Fibroblast of lung (primary cell): ENCODE results near the gene SAPCD2. TPM values are rescaled to one million over a fixed set of nuclear protein-coding genes. Genes with fewer than 3 reads are reported as not detected.

Experiments used
- DNase-seq, 2 donors: peaks; one replicate each; pipeline versions ENCODE4 v3.0.0 to v3.0.0-alpha.2; 2010; ENCODE audit warnings: low read depth in 2 of 2
- H2AFZ ChIP-seq: 2 replicates; pipeline ENCODE4 v1.5.1; 2012; ENCODE audit warnings: low read length, control low read depth, inconsistent platforms
- H3K27ac ChIP-seq: 2 replicates; pipeline ENCODE4 v1.5.1; 2011; ENCODE audit warnings: low read length, control low read depth; ENCODE audit not compliant: insufficient read depth
- H3K27me3 ChIP-seq: 2 replicates; pipeline ENCODE4 v1.5.1; 2011; ENCODE audit warnings: mild to moderate bottlenecking, low read length; ENCODE audit not compliant: control insufficient read depth, insufficient read depth
- H3K36me3 ChIP-seq: 2 replicates; pipeline ENCODE4 v1.5.1; 2011; ENCODE audit warnings: low read length; ENCODE audit not compliant: control insufficient read depth, insufficient read depth
- H3K4me1 ChIP-seq: 2 replicates; pipeline ENCODE4 v1.5.1; 2011; ENCODE audit warnings: low read length; ENCODE audit not compliant: control insufficient read depth, insufficient read depth; ENCODE audit errors: extremely low read depth
- H3K4me2 ChIP-seq: 2 replicates; pipeline ENCODE4 v1.5.1; 2011; ENCODE audit warnings: low read length, control low read depth; ENCODE audit not compliant: insufficient read depth; ENCODE audit errors: extremely low read depth
- H3K4me3 ChIP-seq, 4 experiments: fragments of 200-600 bp in 1 of 4; sonication (generic) in 1 of 4; replicated peaks in 1 of 4; 2 replicates each; pipeline ENCODE4 v1.5.1; 2011 to 2016; ENCODE audit warnings: low read length in 4 of 4, low read depth in 3 of 4, mild to moderate bottlenecking in 3 of 4, control low read depth in 2 of 4, inconsistent platforms in 1 of 4, mixed read lengths in 1 of 4; ENCODE audit not compliant: insufficient read depth in 1 of 4; ENCODE audit errors: control extremely low read depth in 1 of 4
- H3K79me2 ChIP-seq: 2 replicates; pipeline ENCODE4 v1.5.1; 2012; ENCODE audit warnings: mild to moderate bottlenecking, low read length, inconsistent platforms; ENCODE audit not compliant: control insufficient read depth, insufficient read depth
- H3K9ac ChIP-seq: 2 replicates; pipeline ENCODE4 v1.5.1; 2011; ENCODE audit warnings: mild to moderate bottlenecking, low read length, control low read depth; ENCODE audit not compliant: insufficient read depth
- H3K9me3 ChIP-seq: 2 replicates; pipeline ENCODE4 v1.5.1; 2012; ENCODE audit warnings: low read depth, low read length; ENCODE audit not compliant: control insufficient read depth, insufficient read depth
- H4K20me1 ChIP-seq: 2 replicates; pipeline ENCODE4 v1.5.1; 2011; ENCODE audit warnings: low read length; ENCODE audit not compliant: control insufficient read depth, insufficient read depth; ENCODE audit errors: extremely low read depth
- EZH2 ChIP-seq: IDR thresholded peaks from 2 replicates; pipeline ENCODE4 v1.5.1; 2012; ENCODE audit warnings: low read length, control low read depth, mild to moderate bottlenecking; ENCODE audit errors: missing control alignments
- polyA plus RNA-seq, 2 donors: library from polyadenylated mRNA; depleted of rRNA in 1 of 2; stranded (reverse) in 1 of 2; unstranded in 1 of 2; fragments of >200 nt; gene quantifications; 2 replicates each; pipeline ENCODE4 v1.2.1, GENCODE V29; 2011 to 2012; ENCODE audit warnings: missing spikeins in 1 of 2
- total RNA-seq: library from RNA; depleted of rRNA; stranded (reverse); fragments of >200 nt; gene quantifications from 2 replicates; pipeline ENCODE4 v1.2.1, GENCODE V29; 2014
- TF ChIP-seq, protein P1 (sequence below), 2 donors: IDR thresholded peaks in 1 of 2; conservative IDR thresholded peaks in 1 of 2; 1 replicate in 1 of 2; 2 replicates in 1 of 2; pipeline ENCODE4 v1.5.1; 2011 to 2012; ENCODE audit warnings: low read length in 2 of 2, control low read depth in 1 of 2, inconsistent platforms in 1 of 2, low read depth in 1 of 2, mild to moderate bottlenecking in 1 of 2

SAPCD2 gene
- total and polyA plus RNA-seq, 2 donors (not counting 1 experiment from before 2014, with no cell fraction given) = 0.85 to 2.8 TPM

DNA sequence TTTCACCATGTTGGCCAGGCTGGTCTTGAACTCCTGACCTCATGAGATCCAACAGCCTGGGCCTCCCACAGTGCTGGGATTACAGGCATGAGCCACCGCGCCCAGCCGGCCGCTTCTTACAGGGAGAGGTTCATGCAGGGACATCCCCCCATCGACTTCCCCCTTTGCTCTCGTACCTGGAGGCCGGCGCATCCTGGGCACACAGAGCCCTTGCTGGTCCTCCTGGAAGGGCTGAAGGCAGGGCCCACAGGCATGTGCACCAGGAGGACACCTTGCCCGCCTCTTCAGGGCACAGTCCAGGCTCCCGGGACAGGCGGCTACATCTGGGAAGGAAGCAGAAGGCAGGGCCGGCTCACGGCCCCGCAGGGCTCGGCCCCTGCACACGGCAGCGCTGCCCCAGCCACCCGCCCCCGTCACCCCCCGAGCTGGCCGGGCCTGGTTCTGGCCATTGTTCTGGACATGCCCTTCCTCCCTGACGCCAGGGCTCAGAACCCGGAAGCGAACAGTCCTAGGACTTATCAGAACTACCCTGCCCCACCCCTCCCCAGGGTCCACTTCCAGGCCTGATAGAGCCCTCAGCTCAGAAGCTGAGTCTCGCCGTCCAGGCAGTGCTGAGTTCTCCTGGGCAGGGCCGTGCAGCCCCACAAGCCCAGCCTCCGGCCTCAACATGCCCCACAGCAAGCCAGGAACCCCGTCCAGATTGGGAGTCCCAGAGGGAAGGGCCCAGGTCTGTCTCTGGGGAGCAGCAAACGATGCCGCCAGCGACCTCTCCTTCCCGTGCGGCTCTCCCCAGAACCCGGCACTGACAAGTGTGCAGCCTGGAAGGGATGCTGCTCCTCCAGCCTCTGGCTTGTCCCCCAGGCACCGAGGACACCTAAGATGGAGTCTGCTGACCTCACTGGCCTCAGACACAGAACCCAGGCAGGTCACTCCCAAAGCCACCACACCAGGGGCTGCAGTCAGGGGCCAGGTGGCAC lies 27.3 kb downstream of the SAPCD2 start:
- no peak overlapping the region for H3K9ac ChIP-seq
- H3K4me2 ChIP-seq = no peak overlapping the region
- no peak overlapping the region for H3K4me3 ChIP-seq
- no peaks in the 10 kb centered on the region for H3K27me3 ChIP-seq
- DNase-seq = no peak
- H2AFZ ChIP-seq = no peak overlapping the region
- no peaks in the 10 kb centered on the region for H4K20me1 ChIP-seq
- H3K27ac ChIP-seq = no peak overlapping the region
- H3K4me1 ChIP-seq = peaks cover 6% of the 10 kb centered on the region
- H3K36me3 ChIP-seq = peaks cover 11% of the 10 kb centered on the region
- no peaks in the 10 kb centered on the region for H3K9me3 ChIP-seq
- peaks cover 18% of the 10 kb centered on the region for H3K79me2 ChIP-seq
- TF ChIP-seq, protein P1, sequence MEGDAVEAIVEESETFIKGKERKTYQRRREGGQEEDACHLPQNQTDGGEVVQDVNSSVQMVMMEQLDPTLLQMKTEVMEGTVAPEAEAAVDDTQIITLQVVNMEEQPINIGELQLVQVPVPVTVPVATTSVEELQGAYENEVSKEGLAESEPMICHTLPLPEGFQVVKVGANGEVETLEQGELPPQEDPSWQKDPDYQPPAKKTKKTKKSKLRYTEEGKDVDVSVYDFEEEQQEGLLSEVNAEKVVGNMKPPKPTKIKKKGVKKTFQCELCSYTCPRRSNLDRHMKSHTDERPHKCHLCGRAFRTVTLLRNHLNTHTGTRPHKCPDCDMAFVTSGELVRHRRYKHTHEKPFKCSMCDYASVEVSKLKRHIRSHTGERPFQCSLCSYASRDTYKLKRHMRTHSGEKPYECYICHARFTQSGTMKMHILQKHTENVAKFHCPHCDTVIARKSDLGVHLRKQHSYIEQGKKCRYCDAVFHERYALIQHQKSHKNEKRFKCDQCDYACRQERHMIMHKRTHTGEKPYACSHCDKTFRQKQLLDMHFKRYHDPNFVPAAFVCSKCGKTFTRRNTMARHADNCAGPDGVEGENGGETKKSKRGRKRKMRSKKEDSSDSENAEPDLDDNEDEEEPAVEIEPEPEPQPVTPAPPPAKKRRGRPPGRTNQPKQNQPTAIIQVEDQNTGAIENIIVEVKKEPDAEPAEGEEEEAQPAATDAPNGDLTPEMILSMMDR (conservative IDR thresholded peaks at IDR 0.05 in 1 of 2, IDR thresholded peaks at IDR 0.05 in 1 of 2; ENCODE audit: low read depth in 1 of 2, low read length in 2 of 2) = no peak
- TF ChIP-seq EZH2 = no peak

DNA sequence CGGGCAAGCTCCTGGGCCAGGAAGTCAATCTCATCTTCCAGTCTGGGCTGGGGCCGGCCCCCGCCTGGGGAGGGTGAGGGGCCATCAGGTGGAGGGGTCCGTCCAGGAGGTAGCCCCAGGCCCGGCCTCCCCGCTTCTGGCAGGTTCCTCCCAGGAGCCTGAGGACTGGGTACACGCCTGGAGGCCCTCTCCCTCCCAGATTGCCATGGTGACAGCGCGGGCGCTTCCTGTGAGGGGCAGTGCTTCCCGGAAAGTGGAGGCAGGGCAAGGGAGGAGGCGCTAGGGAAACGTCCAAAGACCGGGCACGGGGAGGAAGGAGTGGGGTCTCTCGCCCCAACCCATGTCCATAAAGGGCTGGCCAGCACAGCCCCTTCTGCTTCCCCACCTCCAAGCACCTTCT lies 29.2 kb downstream of the SAPCD2 start:
- no peak overlapping the region for H3K9ac ChIP-seq
- no peak overlapping the region for H3K27ac ChIP-seq
- H3K27me3 ChIP-seq = no peaks in the 10 kb centered on the region
- no peaks in the 10 kb centered on the region for H4K20me1 ChIP-seq
- no peak overlapping the region for H2AFZ ChIP-seq
- H3K4me1 ChIP-seq = peaks cover 3% of the 10 kb centered on the region
- no peaks in the 10 kb centered on the region for H3K9me3 ChIP-seq
- TF ChIP-seq, protein P1 (conservative IDR thresholded peaks at IDR 0.05 in 1 of 2, IDR thresholded peaks at IDR 0.05 in 1 of 2; ENCODE audit: low read depth in 1 of 2, low read length in 2 of 2) = no peak
- no peak for TF ChIP-seq EZH2
- H3K4me2 ChIP-seq = no peak overlapping the region
- H3K79me2 ChIP-seq = peaks cover 18% of the 10 kb centered on the region
- no peak for DNase-seq
- peaks cover 11% of the 10 kb centered on the region for H3K36me3 ChIP-seq
- no peak overlapping the region for H3K4me3 ChIP-seq

DNA sequence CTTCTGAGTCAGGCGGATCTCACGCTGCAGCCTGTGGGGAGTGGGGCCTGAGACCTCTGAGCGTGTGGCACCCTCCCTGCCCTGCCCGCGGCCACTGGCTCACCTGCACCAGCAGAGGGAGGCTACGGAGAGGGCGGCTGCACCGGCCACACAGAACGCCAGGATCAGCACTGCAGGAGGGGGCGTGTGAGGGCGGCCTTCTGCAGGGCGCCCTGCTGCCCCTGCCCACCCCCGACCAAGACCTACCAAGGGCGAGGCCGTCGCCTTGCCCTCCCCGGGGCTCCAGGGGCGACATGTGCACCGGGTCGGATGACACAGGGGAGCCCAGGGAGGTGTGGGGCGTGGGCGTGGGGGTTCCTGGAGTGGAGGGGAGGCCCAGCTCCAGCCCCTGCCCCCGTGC lies 29.8 kb downstream of the SAPCD2 start:
- Histone ChIP-seq H3K36me3 (peaks cover 11% of the 10 kb centered on the region), H3K4me3 (no peak overlapping the region), H2AFZ (no peak overlapping the region), H3K9ac (no peak overlapping the region), H3K27ac (no peak overlapping the region), H4K20me1 (no peaks in the 10 kb centered on the region), H3K4me1 (peaks cover 3% of the 10 kb centered on the region), H3K4me2 (no peak overlapping the region), H3K79me2 (peaks cover 18% of the 10 kb centered on the region), H3K27me3 (no peaks in the 10 kb centered on the region), H3K9me3 (no peaks in the 10 kb centered on the region)
- TF ChIP-seq, protein P1 (conservative IDR thresholded peaks at IDR 0.05 in 1 of 2, IDR thresholded peaks at IDR 0.05 in 1 of 2; ENCODE audit: low read depth in 1 of 2, low read length in 2 of 2) = no peak
- no peak for TF ChIP-seq EZH2
- DNase-seq = no peak
